ENCODE measurements around the gene KRT25. TPM values are rescaled to one million over a fixed set of nuclear protein-coding genes. Genes with fewer than 3 reads are reported as not detected.

KRT25 gene
- total and polyA plus RNA-seq, 2 of the 13 experiments (the other 11 are each of a cell fraction or from before 2014, with no cell fraction given) = not detected

DNA sequence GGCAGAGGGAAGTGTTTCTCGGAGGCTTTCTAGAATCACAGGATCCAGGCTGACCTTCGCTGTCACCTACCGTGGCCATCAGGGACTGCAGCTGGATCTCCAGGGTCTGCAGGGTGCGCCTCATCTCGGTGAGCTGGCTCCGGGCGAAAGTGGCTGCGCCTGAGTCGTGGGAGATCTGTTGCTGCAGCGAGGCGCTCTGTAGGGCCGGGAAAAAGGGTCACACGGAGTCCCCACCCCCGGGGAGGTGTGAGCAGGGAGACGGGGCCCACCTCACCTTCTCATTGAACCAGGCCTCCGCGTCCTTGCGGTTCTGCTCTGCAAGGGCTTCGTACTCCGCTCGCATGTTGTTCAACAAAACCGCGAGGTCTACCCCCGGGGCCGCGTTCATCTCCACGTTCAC is 41.7 kb upstream of the KRT25 start:
- no peak overlapping the region for H3K4me3 ChIP-seq (replicated peaks in 1 of 3; ENCODE audit: insufficient read depth in 1 of 3, low read depth in 2 of 3, low read length in 3 of 3)

More for the DNA sequence above, 41.7 kb upstream of the KRT25 start:
- WGBS (ENCODE audit: low lambda C conversion rate) = 32% methylated on average over 26 of the region's 27 CpGs
- Histone ChIP-seq H3K9ac (ENCODE audit: insufficient read depth, low read depth, low read length) (no peak overlapping the region), H3K27ac (ENCODE audit: extremely low read length, insufficient read depth, low read length) (no peak overlapping the region), H3K79me2 (ENCODE audit: insufficient read depth, low read length) (no peaks in the 10 kb centered on the region), H3K9me3 (ENCODE audit: low read length) (no peaks in the 10 kb centered on the region), H3K27me3 (ENCODE audit: control insufficient read depth in 1 of 2, insufficient read depth in 2 of 2, low read length in 2 of 2) (peaks cover 0 to 31% of the 10 kb centered on the region in 2 experiments; a peak in 3 of 5 replicates), H3K4me2 (ENCODE audit: low read depth, low read length) (no peak overlapping the region), H2AFZ (ENCODE audit: low read length) (no peak overlapping the region), H4K20me1 (ENCODE audit: insufficient read depth, low read length) (no peaks in the 10 kb centered on the region), H3K36me3 (replicated peaks in 1 of 2; ENCODE audit: control insufficient read depth in 1 of 2, insufficient read depth in 2 of 2, low read length in 2 of 2) (no peaks in the 10 kb centered on the region), H3K4me1 (ENCODE audit: insufficient read depth, low read length) (no peaks in the 10 kb centered on the region)
- DNase-seq (ENCODE audit: low spot score) (no peak), ATAC-seq (peak; percentile 78), FAIRE-seq (no peak)
- no peak for TF ChIP-seq ZNF484 (CRISPR knock-in tag; IDR thresholded peaks at IDR 0.05; ENCODE audit: borderline replicate concordance, low read depth)
- TF ChIP-seq, protein P1, sequence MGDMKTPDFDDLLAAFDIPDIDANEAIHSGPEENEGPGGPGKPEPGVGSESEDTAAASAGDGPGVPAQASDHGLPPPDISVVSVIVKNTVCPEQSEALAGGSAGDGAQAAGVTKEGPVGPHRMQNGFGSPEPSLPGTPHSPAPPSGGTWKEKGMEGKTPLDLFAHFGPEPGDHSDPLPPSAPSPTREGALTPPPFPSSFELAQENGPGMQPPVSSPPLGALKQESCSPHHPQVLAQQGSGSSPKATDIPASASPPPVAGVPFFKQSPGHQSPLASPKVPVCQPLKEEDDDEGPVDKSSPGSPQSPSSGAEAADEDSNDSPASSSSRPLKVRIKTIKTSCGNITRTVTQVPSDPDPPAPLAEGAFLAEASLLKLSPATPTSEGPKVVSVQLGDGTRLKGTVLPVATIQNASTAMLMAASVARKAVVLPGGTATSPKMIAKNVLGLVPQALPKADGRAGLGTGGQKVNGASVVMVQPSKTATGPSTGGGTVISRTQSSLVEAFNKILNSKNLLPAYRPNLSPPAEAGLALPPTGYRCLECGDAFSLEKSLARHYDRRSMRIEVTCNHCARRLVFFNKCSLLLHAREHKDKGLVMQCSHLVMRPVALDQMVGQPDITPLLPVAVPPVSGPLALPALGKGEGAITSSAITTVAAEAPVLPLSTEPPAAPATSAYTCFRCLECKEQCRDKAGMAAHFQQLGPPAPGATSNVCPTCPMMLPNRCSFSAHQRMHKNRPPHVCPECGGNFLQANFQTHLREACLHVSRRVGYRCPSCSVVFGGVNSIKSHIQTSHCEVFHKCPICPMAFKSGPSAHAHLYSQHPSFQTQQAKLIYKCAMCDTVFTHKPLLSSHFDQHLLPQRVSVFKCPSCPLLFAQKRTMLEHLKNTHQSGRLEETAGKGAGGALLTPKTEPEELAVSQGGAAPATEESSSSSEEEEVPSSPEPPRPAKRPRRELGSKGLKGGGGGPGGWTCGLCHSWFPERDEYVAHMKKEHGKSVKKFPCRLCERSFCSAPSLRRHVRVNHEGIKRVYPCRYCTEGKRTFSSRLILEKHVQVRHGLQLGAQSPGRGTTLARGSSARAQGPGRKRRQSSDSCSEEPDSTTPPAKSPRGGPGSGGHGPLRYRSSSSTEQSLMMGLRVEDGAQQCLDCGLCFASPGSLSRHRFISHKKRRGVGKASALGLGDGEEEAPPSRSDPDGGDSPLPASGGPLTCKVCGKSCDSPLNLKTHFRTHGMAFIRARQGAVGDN (CRISPR knock-in tag; IDR thresholded peaks at IDR 0.05) = 0 out of 2 replicates have a peak, but pooled peaks have one; percentile 21
- no peak for TF ChIP-seq ZNF670 (CRISPR knock-in tag; IDR thresholded peaks at IDR 0.05; ENCODE audit: borderline replicate concordance)
- no peak for TF ChIP-seq TMF1 (CRISPR knock-in tag; IDR thresholded peaks at IDR 0.05; ENCODE audit: low read depth)
- TF ChIP-seq HES4 (CRISPR knock-in tag; IDR thresholded peaks at IDR 0.05; ENCODE audit: borderline replicate concordance) = no peak
- TF ChIP-seq, protein P2, sequence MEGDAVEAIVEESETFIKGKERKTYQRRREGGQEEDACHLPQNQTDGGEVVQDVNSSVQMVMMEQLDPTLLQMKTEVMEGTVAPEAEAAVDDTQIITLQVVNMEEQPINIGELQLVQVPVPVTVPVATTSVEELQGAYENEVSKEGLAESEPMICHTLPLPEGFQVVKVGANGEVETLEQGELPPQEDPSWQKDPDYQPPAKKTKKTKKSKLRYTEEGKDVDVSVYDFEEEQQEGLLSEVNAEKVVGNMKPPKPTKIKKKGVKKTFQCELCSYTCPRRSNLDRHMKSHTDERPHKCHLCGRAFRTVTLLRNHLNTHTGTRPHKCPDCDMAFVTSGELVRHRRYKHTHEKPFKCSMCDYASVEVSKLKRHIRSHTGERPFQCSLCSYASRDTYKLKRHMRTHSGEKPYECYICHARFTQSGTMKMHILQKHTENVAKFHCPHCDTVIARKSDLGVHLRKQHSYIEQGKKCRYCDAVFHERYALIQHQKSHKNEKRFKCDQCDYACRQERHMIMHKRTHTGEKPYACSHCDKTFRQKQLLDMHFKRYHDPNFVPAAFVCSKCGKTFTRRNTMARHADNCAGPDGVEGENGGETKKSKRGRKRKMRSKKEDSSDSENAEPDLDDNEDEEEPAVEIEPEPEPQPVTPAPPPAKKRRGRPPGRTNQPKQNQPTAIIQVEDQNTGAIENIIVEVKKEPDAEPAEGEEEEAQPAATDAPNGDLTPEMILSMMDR (CRISPR knock-in tag; IDR thresholded peaks at IDR 0.05) = 0 out of 2 replicates have a peak, but pooled peaks have one; percentile 14
- 0 out of 2 replicates have a peak, but pooled peaks have one; percentile 7 for TF ChIP-seq ZNF768 (CRISPR knock-in tag; IDR thresholded peaks at IDR 0.05)
- TF ChIP-seq CEBPG (CRISPR knock-in tag; IDR thresholded peaks at IDR 0.05) = no peak
- no peak for TF ChIP-seq GPN1 (CRISPR knock-in tag; IDR thresholded peaks at IDR 0.05; ENCODE audit: borderline replicate concordance)
- TF ChIP-seq, protein P3, sequence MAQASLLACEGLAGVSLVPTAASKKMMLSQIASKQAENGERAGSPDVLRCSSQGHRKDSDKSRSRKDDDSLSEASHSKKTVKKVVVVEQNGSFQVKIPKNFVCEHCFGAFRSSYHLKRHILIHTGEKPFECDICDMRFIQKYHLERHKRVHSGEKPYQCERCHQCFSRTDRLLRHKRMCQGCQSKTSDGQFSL (CRISPR knock-in tag; IDR thresholded peaks at IDR 0.05) = no peak
- TF ChIP-seq SAP130 (CRISPR knock-in tag; IDR thresholded peaks at IDR 0.05; ENCODE audit: low read depth) = no peak
- intact Hi-C loops (cut with micrococcal nuclease; ENCODE audit: unreplicated experiment) (no loop called here), in situ Hi-C loops (cut with HindIII; ENCODE audit: extremely low pct_ligation_motif_present, low pct_unique_long_range_greater_than_20kb) (no loop called here)
- POLR2A ChIA-PET = no interaction called here
- CTCF ChIA-PET (ENCODE audit: low intra/inter-chr PET ratio, low total read pairs) = no interaction called here
- BruUV-seq (replicated peaks) = no TSS peak

Measured in HepG2 (cell line).